ENCODE measurements around the gene USP36. TPM values are rescaled to one million over a fixed set of nuclear protein-coding genes. Genes with fewer than 3 reads are reported as not detected.

USP36 gene
- total and polyA plus RNA-seq, 9 of the 15 experiments (the other 6 are each of a cell fraction or from before 2014, with no cell fraction given), result 6.4 to 72.8 (median 22.5) TPM

- no peaks in the 10 kb centered on the region; a peak in 1 of 5 replicates for H3K4me1 ChIP-seq (replicated peaks in 1 of 2; ENCODE audit: control insufficient read depth in 2 of 2, insufficient read depth in 2 of 2, low read length in 2 of 2)
- peak; percentile 6 for FAIRE-seq
- H4K20me1 ChIP-seq (replicated peaks; ENCODE audit: control insufficient read depth, insufficient read depth, low read length), result 0 out of 2 replicates have a peak, but pooled peaks cover 16% of the 10 kb centered on the region
- H3K4me2 ChIP-seq (ENCODE audit: insufficient read depth, low read length), result no peak overlapping the region
- CTCF ChIA-PET (ENCODE audit: low intra/inter-chr PET ratio), result no interaction called here
- no peaks in the 10 kb centered on the region for H3K9me1 ChIP-seq (ENCODE audit: control insufficient read depth, insufficient read depth, low read length)
- intact Hi-C loops (cut with micrococcal nuclease), result no loop called here
- H3K9me3 ChIP-seq (replicated peaks; ENCODE audit: control insufficient read depth, insufficient read depth, low read depth, low read length), result no peaks in the 10 kb centered on the region
- DNase-seq (ENCODE audit: extremely low read depth in 1 of 4, low spot score in 3 of 4), result no peak
- TF ChIP-seq ZNF165 (CRISPR knock-in tag; IDR thresholded peaks at IDR 0.05; ENCODE audit: borderline replicate concordance) (no peak), DMBX1 (CRISPR knock-in tag; IDR thresholded peaks at IDR 0.05; ENCODE audit: borderline replicate concordance) (no peak), WHSC1 (IDR thresholded peaks at IDR 0.05; ENCODE audit: low read length) (no peak)
- no peak overlapping the region for H3K4me3 ChIP-seq
- no peak overlapping the region for H3K9ac ChIP-seq (ENCODE audit: insufficient read depth in 1 of 2, low read depth in 2 of 2, low read length in 2 of 2)
- no TSS peak for BruUV-seq (replicated peaks)
- in situ Hi-C loops (cut with MboI), result no loop called here
- 25% methylated on average over 2 of the region's 2 CpGs for WGBS (ENCODE audit: insufficient coverage, low coverage, missing lambda C conversion rate)
- no peak for ATAC-seq
- no peak overlapping the region for H3K27ac ChIP-seq (ENCODE audit: extremely low read depth, low read depth, low read length)
- H2AFZ ChIP-seq (ENCODE audit: low read depth, low read length), result no peak overlapping the region
- H3K36me3 ChIP-seq (ENCODE audit: control insufficient read depth, insufficient read depth, low read length), result no peaks in the 10 kb centered on the region
- no peaks in the 10 kb centered on the region for H3K27me3 ChIP-seq (ENCODE audit: control insufficient read depth in 2 of 2, insufficient read depth in 2 of 2, low read length in 2 of 2)
- H3K79me2 ChIP-seq (ENCODE audit: control insufficient read depth, insufficient read depth, low read length), result peaks cover 45% of the 10 kb centered on the region
- POLR2A ChIA-PET, result interaction anchor here (0.6 kb wide), 1 partner anchor 10 kb away, joined by 3 read pairs; no protein-coding TSS in a partner anchor
Measured at GRCh38 chr17:78766225-78766624, 74.4 kb downstream of the USP36 start.

- FAIRE-seq (no peak), DNase-seq (ENCODE audit: extremely low read depth in 1 of 4, low spot score in 3 of 4) (no peak), ATAC-seq (no peak)
- Histone ChIP-seq H2AFZ (ENCODE audit: low read depth, low read length) (no peak overlapping the region), H3K4me1 (replicated peaks in 1 of 2; ENCODE audit: control insufficient read depth in 2 of 2, insufficient read depth in 2 of 2, low read length in 2 of 2) (no peaks in the 10 kb centered on the region; a peak in 1 of 5 replicates), H3K27ac (ENCODE audit: extremely low read depth, low read depth, low read length) (no peak overlapping the region), H3K4me2 (ENCODE audit: insufficient read depth, low read length) (no peak overlapping the region), H3K79me2 (ENCODE audit: control insufficient read depth, insufficient read depth, low read length) (peaks cover 45% of the 10 kb centered on the region), H3K9me3 (replicated peaks; ENCODE audit: control insufficient read depth, insufficient read depth, low read depth, low read length) (no peaks in the 10 kb centered on the region), H3K27me3 (ENCODE audit: control insufficient read depth in 2 of 2, insufficient read depth in 2 of 2, low read length in 2 of 2) (no peaks in the 10 kb centered on the region), H4K20me1 (replicated peaks; ENCODE audit: control insufficient read depth, insufficient read depth, low read length) (0 out of 2 replicates have a peak, but pooled peaks cover 16% of the 10 kb centered on the region), H3K9ac (ENCODE audit: insufficient read depth in 1 of 2, low read depth in 2 of 2, low read length in 2 of 2) (no peak overlapping the region), H3K9me1 (ENCODE audit: control insufficient read depth, insufficient read depth, low read length) (no peaks in the 10 kb centered on the region), H3K36me3 (ENCODE audit: control insufficient read depth, insufficient read depth, low read length) (no peaks in the 10 kb centered on the region), H3K4me3 (no peak overlapping the region)
- POLR2A ChIA-PET, result interaction anchor here (0.6 kb wide), 1 partner anchor 11 kb away, joined by 3 read pairs; no protein-coding TSS in a partner anchor
- in situ Hi-C loops (cut with MboI) (no loop called here), intact Hi-C loops (cut with micrococcal nuclease) (no loop called here)
- TF ChIP-seq RBM25 (IDR thresholded peaks at IDR 0.05; ENCODE audit: low read depth, low read length, severe bottlenecking) (peak; percentile 62), GATAD2A (IDR thresholded peaks at IDR 0.05) (no peak), ZNF121 (CRISPR knock-in tag; conservative IDR thresholded peaks at IDR 0.05) (peak; percentile 88)
- no TSS peak for BruUV-seq (replicated peaks)
- 53% methylated on average over 3 of the region's 3 CpGs for WGBS (ENCODE audit: insufficient coverage, low coverage, missing lambda C conversion rate)
- CTCF ChIA-PET (ENCODE audit: low intra/inter-chr PET ratio), result no interaction called here
Measured at GRCh38 chr17:78765821-78766220, 74.8 kb downstream of the USP36 start.

Measured in K562 (cell line).